Neural progenitor cell (in vitro differentiated cells): Measurements from ENCODE around the gene TP53.

ENCODE experiments used
- EZH2 ChIP-seq: fragments of 200-600 bp; sonication (generic); IDR thresholded peaks from 2 replicates; pipeline ENCODE4 v1.6.1; 2017; ENCODE audit warnings: antibody characterized with exemption, mild to moderate bottlenecking, moderate library complexity
- TF ChIP-seq, protein P1 (sequence below): fragments of 200-600 bp; sonication (generic); IDR thresholded peaks from 2 replicates; pipeline ENCODE4 v1.5.1; 2017; ENCODE audit warnings: antibody characterized with exemption, mild to moderate bottlenecking

DNA sequence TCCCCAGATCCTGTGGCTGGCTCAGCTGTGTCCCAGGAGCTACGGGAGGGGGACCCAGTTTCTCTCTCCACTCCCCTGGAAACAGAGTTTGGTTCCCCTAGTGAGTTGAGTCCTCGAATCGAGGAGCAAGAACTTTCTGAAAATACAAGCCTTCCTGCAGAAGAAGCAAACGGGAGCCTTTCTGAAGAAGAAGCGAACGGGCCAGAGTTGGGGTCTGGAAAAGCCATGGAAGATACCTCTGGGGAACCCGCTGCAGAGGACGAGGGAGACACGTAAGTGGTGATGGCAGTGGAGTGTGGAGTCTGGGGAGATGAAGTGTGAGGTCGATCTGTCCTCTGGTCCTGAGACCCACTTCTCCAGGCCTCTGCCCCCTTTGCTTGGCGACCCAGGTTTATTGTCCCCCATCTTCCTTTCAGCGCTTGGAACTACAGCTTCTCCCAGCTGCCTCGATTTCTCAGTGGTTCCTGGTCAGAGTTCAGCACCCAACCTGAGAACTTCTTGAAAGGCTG, 1.6 kb upstream of the TP53 start:
- no peak for TF ChIP-seq EZH2
- TF ChIP-seq, protein P1, sequence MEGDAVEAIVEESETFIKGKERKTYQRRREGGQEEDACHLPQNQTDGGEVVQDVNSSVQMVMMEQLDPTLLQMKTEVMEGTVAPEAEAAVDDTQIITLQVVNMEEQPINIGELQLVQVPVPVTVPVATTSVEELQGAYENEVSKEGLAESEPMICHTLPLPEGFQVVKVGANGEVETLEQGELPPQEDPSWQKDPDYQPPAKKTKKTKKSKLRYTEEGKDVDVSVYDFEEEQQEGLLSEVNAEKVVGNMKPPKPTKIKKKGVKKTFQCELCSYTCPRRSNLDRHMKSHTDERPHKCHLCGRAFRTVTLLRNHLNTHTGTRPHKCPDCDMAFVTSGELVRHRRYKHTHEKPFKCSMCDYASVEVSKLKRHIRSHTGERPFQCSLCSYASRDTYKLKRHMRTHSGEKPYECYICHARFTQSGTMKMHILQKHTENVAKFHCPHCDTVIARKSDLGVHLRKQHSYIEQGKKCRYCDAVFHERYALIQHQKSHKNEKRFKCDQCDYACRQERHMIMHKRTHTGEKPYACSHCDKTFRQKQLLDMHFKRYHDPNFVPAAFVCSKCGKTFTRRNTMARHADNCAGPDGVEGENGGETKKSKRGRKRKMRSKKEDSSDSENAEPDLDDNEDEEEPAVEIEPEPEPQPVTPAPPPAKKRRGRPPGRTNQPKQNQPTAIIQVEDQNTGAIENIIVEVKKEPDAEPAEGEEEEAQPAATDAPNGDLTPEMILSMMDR, result no peak
